OCI-LY3 (cell line): ENCODE data around the gene SLC6A12.

ENCODE experiments used
- H2AFZ ChIP-seq: fragments of 200-600, 300-600 bp; shearing (Covaris generic); 2 replicates; pipeline ENCODE4 v1.6.0; 2014; ENCODE audit warnings: antibody characterized with exemption, low read depth, low read length
- H3K27ac ChIP-seq: fragments of 200-600, 300-600 bp; sonication (generic); 2 replicates; pipeline ENCODE4 v1.5.1; 2014; ENCODE audit warnings: mild to moderate bottlenecking, low read length, moderate library complexity, mixed read lengths
- H3K27me3 ChIP-seq: fragments of 200-600, 300-600 bp; sonication (generic); 2 replicates; pipeline ENCODE4 v1.6.1; 2014; ENCODE audit warnings: low read depth, low read length, mixed read lengths
- H3K36me3 ChIP-seq: fragments of 200-600, 300-600 bp; sonication (generic); replicated peaks from 2 replicates; pipeline ENCODE3; 2014; ENCODE audit warnings: low read depth, low read length, mixed read lengths
- H3K4me1 ChIP-seq: fragments of 300-600, 200-600 bp; sonication (generic); 2 replicates; pipeline ENCODE4 v1.6.1; 2014; ENCODE audit warnings: low read length, mixed read lengths
- H3K4me2 ChIP-seq: fragments of 200-600, 300-600 bp; sonication (generic); 2 replicates; pipeline ENCODE4 v1.6.1; 2014; ENCODE audit warnings: low read length, mixed read lengths
- H3K4me3 ChIP-seq: fragments of 300-600, 200-600 bp; sonication (generic); 2 replicates; pipeline ENCODE4 v1.5.1; 2014; ENCODE audit warnings: antibody characterized with exemption, mild to moderate bottlenecking, low read length, moderate library complexity
- H3K79me2 ChIP-seq: fragments of 300-600, 200-600 bp; shearing (Covaris generic); 2 replicates; pipeline ENCODE4 v1.6.1; 2014; ENCODE audit warnings: mild to moderate bottlenecking, low read length, mixed read lengths
- H3K9ac ChIP-seq: fragments of 300-600, 200-600 bp; shearing (Covaris generic); 2 replicates; pipeline ENCODE4 v1.6.0; 2014; ENCODE audit warnings: mild to moderate bottlenecking, low read length, moderate library complexity
- H3K9me3 ChIP-seq: fragments of 200-600, 300-600 bp; shearing (Covaris generic); 2 replicates; pipeline ENCODE4 v1.6.1; 2014; ENCODE audit warnings: low read length, mixed read lengths; ENCODE audit not compliant: insufficient read depth
- H4K20me1 ChIP-seq: fragments of 200-600, 300-600 bp; sonication (generic); 2 replicates; pipeline ENCODE4 v1.6.1; 2016; ENCODE audit warnings: low read length, mixed read lengths; ENCODE audit not compliant: insufficient read depth
- CTCF ChIP-seq: fragments of 200-600, 300-600 bp; sonication (generic); IDR thresholded peaks from 2 replicates; pipeline ENCODE4 v1.5.1; 2014; ENCODE audit warnings: antibody characterized with exemption, low read length, low read depth
- EZH2phosphoT487 ChIP-seq: fragments of 200-600 bp; shearing (Covaris generic); IDR thresholded peaks from 2 replicates; pipeline ENCODE4 v1.6.1; 2018; ENCODE audit warnings: antibody characterized with exemption, mixed run types, low read depth

Gene SLC6A12

GRCh38 chr12:202081-202731 lies 11.8 kb downstream of the SLC6A12 start:
- Histone ChIP-seq H3K4me3 (no peak overlapping the region), H3K9me3 (no peaks in the 10 kb centered on the region), H3K36me3 (no peaks in the 10 kb centered on the region), H3K27me3 (peaks cover 9% of the 10 kb centered on the region; the same call in 1 of the 2 replicates), H3K27ac (no peak overlapping the region), H3K4me1 (no peaks in the 10 kb centered on the region), H4K20me1 (no peaks in the 10 kb centered on the region), H3K4me2 (no peak overlapping the region), H2AFZ (no peak overlapping the region), H3K9ac (no peak overlapping the region), H3K79me2 (no peaks in the 10 kb centered on the region)
- no peak for TF ChIP-seq EZH2phosphoT487
- no peak for TF ChIP-seq CTCF

- peaks cover 9% of the 10 kb centered on the region; the same call in 1 of the 2 replicates for H3K27me3 ChIP-seq
- no peak for TF ChIP-seq CTCF
- no peak for TF ChIP-seq EZH2phosphoT487
- no peaks in the 10 kb centered on the region for H3K79me2 ChIP-seq
Observed at GRCh38 chr12:201361-201760, 12.6 kb downstream of the SLC6A12 start.

GRCh38 chr12:198705-199104 lies 15.3 kb downstream of the SLC6A12 start:
- Histone ChIP-seq H3K36me3 (no peaks in the 10 kb centered on the region), H3K79me2 (no peaks in the 10 kb centered on the region), H3K9ac (no peak overlapping the region), H2AFZ (no peak overlapping the region), H3K4me3 (no peak overlapping the region), H3K27me3 (peaks cover 9% of the 10 kb centered on the region; the same call in 1 of the 2 replicates), H3K4me1 (no peaks in the 10 kb centered on the region), H3K4me2 (no peak overlapping the region), H3K27ac (no peak overlapping the region), H4K20me1 (no peaks in the 10 kb centered on the region), H3K9me3 (no peaks in the 10 kb centered on the region)
- no peak for TF ChIP-seq CTCF

More at GRCh38 chr12:201361-201760, 12.6 kb downstream of the SLC6A12 start:
- Histone ChIP-seq H3K9ac (no peak overlapping the region), H3K4me2 (no peak overlapping the region), H2AFZ (no peak overlapping the region), H3K4me1 (no peaks in the 10 kb centered on the region), H3K4me3 (no peak overlapping the region), H3K9me3 (no peaks in the 10 kb centered on the region), H4K20me1 (no peaks in the 10 kb centered on the region), H3K27ac (no peak overlapping the region), H3K36me3 (no peaks in the 10 kb centered on the region)

GRCh38 chr12:197911-198695 lies 15.9 kb downstream of the SLC6A12 start:
- Histone ChIP-seq H2AFZ (no peak overlapping the region), H3K79me2 (no peaks in the 10 kb centered on the region), H3K4me3 (no peak overlapping the region), H3K9me3 (no peaks in the 10 kb centered on the region), H3K27me3 (peaks cover 9% of the 10 kb centered on the region; the same call in 1 of the 2 replicates), H3K36me3 (no peaks in the 10 kb centered on the region), H4K20me1 (no peaks in the 10 kb centered on the region), H3K27ac (no peak overlapping the region), H3K4me1 (no peaks in the 10 kb centered on the region), H3K4me2 (no peak overlapping the region), H3K9ac (no peak overlapping the region)
- no peak for TF ChIP-seq EZH2phosphoT487
